HG03460 (cell line): ENCODE results near the gene DGUOK.
"Not testable (repeated sequence)": the region's sequence is repeated elsewhere in the genome, so short reads cannot be mapped to it uniquely, and the experiment has no call there.

Source experiments
- ATAC-seq: cut with Tn5 transposase; IDR thresholded peaks from one replicate; pipeline ENCODE4 v1.9.1; 2021; ENCODE audit not compliant: unreplicated experiment

Gene DGUOK

DNA sequence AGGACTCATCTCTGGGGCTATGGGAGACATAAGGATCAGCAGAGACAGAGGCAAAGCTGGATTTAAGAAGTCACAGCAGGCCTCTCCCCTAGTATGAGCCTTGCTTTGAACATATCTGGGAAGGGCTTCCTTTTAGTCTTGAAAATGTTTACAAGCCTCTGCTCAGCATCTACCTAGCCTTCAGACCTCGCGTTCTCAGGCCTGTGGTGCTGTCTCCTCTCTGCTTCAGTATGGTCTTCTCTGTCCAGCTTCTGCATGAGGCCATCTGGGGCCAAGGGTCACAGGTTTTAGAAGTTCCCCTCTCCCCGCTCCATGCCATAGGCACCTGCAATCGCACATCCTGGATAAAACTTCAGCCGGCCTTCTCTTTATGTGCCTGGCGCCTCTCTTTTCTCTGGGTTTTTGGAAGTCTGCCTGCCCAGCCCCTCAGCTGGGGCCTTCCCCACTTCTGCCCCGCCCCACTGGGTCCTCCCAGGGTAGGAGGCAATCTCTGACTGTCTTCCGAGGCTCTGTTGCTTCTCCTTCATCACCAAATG, 26.8 kb upstream of the DGUOK start:
- no peak for ATAC-seq

DNA sequence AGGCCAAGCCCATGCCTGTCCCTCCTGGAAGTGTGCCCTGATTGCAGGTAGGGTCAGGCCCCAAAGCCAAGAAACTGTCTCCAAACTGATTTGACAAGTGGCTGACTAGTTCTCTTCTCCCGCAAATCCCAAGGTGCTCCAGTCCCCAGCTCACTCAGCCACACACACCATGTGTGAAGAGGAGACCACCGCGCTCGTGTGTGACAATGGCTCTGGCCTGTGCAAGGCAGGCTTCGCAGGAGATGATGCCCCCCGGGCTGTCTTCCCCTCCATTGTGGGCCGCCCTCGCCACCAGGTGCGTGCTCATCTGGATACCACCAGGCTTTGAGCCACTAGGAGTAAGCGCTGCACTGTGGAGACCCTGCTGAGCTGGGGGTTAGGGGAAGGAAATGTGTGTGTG, 25.5 kb upstream of the DGUOK start:
- no peak for ATAC-seq

DNA sequence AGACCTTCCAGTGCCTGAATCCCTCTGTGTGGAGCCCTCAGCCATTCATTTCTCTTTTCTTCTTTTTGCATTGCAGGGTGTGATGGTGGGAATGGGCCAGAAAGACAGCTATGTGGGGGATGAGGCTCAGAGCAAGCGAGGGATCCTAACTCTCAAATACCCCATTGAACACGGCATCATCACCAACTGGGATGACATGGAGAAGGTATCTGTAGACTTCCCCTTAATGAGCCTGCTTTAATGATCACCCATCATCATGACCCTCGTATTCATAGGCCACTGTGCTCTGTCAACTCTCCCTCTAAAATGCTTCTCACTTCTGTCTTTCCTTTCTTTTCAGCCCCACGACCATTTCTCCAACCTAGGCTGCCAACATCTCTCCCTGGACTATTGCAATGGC, 24.4 kb upstream of the DGUOK start:
- no peak for ATAC-seq

GRCh38 chr2:73903313-73903712, 23.4 kb upstream of the DGUOK start:
- no peak for ATAC-seq

- ATAC-seq, result not testable (repeated sequence)
These were observed 22.6 kb upstream of the DGUOK start for GRCh38 chr2:73903949-73904613.

- ATAC-seq, result no peak
These were observed 21.7 kb upstream of the DGUOK start for GRCh38 chr2:73904952-73905351.

GRCh38 chr2:73906847-73907505, 19.7 kb upstream of the DGUOK start:
- no peak for ATAC-seq

DNA sequence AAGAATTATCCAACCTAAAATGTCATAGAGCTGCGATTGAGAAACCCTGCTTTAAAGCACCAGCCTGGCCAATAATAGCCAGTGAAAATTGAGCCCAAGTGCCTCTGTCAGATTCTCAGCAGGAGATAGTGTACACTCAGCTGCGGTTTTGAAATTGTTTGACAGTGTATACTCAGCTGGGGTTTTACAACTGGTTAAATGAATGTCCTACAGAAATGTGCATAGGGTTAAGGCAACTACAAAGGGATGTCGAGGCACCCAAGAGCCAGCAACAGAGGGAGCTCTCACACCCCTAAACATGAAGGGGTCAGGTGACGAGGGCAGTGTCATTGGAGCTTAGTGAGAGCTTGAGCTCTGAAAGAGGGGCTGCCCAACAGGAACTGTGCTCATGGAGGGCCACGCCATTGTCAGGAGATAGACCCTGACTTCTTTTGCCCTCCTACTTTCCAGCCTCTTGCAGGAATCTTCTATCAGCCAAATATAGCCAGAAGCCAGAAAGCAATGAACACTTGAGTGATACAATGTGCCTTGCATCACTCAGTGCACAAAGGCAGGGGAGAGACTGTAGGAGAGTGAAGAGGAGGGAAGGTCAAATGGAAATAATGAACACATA, 18.7 kb upstream of the DGUOK start:
- no peak for ATAC-seq

GRCh38 chr2:73908689-73909652, 17.7 kb upstream of the DGUOK start:
- ATAC-seq, result no peak

DNA sequence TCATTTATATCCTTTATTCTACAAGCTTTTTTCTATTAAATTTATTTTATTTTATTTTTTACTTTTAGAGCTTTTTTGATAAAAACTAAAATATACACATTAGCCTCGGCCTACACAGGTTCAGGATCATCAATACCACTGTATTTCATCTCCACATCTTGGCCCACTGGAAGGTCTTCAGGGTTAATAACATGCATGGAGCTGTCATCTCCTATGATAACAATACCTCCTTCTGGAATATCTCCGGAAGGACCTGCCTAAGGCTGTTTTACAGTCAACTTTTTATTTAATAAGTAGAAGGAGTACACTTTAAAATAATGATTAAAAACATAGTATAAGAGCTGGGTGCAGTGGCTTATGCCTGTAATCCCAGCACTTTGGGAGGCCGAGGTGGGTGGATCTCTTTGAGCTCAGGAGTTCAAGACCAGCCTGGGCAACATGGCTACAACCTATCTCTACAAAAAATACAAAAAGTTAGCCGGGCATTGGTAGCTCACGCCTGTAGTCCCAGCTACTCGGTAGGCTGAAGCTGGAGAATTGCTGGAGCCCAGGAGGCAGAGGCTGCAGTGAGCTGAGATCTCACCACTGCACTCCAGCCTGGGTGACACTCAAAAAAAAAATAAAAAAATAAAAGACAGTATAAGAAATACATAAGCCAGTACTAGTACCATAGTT, 15.7 kb upstream of the DGUOK start:
- no peak for ATAC-seq

- ATAC-seq, result no peak
These were observed 15.0 kb upstream of the DGUOK start for GRCh38 chr2:73911548-73912208.

DNA sequence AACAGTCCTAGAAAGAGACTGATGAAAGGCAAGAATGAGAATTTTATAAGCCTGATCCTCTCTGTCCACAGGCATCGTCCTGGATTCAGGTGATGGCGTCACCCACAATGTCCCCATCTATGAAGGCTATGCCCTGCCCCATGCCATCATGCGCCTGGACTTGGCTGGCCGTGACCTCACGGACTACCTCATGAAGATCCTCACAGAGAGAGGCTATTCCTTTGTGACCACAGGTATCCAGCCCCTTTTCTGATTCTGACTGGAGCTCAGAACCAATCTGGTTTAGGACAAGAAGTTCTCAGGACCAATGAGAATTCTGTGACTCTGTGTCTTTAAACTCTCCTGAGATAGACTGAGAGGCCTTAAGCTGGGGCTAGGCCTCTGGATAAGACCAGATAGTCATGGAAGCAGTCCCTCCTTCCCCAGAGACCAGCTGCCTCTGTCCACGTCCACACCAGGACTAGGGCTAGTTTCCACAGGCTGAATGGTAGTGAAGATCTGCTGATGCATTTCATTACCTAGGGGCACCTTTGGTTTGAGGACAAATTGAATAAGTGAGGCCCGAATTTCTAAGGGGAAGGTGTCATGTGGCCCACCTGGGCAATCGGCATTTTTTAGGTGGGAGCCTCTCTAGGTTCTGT, 13.1 kb upstream of the DGUOK start:
- ATAC-seq, result no peak

DNA sequence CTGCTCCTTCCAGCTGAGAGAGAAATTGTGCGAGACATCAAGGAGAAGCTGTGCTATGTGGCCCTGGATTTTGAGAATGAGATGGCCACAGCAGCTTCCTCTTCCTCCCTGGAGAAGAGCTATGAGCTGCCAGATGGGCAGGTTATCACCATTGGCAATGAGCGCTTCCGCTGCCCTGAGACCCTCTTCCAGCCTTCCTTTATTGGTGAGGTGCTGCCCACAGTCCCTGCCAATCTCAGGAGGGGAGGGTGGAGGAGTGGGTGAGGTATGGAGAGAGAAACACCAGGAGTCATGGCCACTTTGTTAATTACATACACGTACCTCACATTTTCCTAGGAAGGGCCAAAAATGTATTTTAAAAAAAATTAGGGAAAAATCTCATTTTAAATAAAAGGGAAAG, 12.0 kb upstream of the DGUOK start:
- no peak for ATAC-seq

DNA sequence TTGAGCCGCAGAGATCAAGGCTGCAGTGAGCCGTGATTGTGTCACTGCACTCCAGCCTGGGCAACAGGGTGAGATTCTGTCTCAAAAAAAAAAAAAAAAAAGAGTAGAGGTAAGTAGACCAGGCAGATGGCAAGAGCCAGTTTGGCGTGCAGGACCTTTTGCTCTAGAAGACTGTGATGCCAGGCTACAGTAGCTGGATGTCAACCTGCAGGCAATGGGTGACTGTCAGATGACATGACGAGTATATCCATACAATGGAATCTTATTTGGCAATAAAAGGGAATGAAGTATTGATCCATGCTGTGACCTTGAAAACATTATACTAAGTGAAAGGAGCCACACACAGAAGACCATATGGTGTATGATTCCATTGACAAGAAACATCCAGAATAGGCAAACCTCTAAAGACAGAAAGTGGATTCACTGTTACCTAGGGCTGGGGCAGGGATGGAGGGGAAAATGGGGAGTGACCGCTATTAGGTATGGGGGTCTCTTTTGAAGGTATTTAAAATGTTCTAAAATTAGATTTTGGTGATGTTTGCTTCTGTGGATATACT, 11.2 kb upstream of the DGUOK start:
- ATAC-seq, result no peak

- no peak for ATAC-seq
These were observed 10.0 kb upstream of the DGUOK start for GRCh38 chr2:73916666-73917065.

- no peak for ATAC-seq
These were observed 9.4 kb upstream of the DGUOK start for GRCh38 chr2:73917296-73917695.

GRCh38 chr2:73917696-73918207, 8.9 kb upstream of the DGUOK start:
- ATAC-seq, result no peak

DNA sequence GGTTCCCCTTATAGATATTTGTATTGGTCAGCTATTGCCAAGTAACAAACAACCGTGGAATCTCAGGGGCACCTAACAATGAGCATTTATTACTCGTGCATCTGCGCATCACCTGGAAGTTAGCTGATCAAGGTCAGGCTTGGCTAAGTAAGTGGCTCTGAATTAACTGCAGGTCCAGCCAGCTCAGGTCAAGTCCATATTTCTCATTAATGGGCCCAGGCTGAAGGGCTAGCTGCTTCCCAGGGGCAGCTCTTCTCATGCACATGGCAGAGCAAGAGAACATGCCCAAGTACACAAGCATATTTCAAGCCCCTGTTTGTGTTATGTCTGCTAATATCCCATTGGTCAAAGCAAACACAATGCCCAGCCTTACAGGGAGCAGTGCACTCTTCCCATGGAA, 7.8 kb upstream of the DGUOK start:
- ATAC-seq, result no peak
